HPDE6-E6E7 (cell line): Measurements from ENCODE around the gene C9orf152.

Experiments used
- DNase-seq: peaks from one replicate; pipeline ENCODE4 v3.0.0; 2011; ENCODE audit warnings: missing footprints; ENCODE audit errors: extremely low spot score

The C9orf152 gene

GRCh38 chr9:110183208-110184145 lies 24.5 kb downstream of the C9orf152 start:
- peak; percentile 54 for DNase-seq

GRCh38 chr9:110180511-110181434 lies 27.2 kb downstream of the C9orf152 start:
- no peak for DNase-seq

- DNase-seq = no peak
Observed at GRCh38 chr9:110179734-110180133, 28.2 kb downstream of the C9orf152 start.

- no peak for DNase-seq
Observed at GRCh38 chr9:110178281-110178680, 29.7 kb downstream of the C9orf152 start.

- DNase-seq = no peak
Observed at GRCh38 chr9:110175275-110175968, 32.5 kb downstream of the C9orf152 start.

- DNase-seq = no peak
Observed at GRCh38 chr9:110173322-110173642, 34.7 kb downstream of the C9orf152 start.

GRCh38 chr9:110170357-110171257 lies 37.4 kb downstream of the C9orf152 start:
- DNase-seq = no peak

GRCh38 chr9:110168486-110168885 lies 39.5 kb downstream of the C9orf152 start:
- DNase-seq = no peak

- no peak for DNase-seq
Observed at GRCh38 chr9:110161940-110162339, 46.0 kb downstream of the C9orf152 start.

- DNase-seq = no peak
Observed at GRCh38 chr9:110160685-110161084, 47.3 kb downstream of the C9orf152 start.

- no peak for DNase-seq
Observed at GRCh38 chr9:110160123-110160522, 47.8 kb downstream of the C9orf152 start.

- DNase-seq = no peak
Observed at GRCh38 chr9:110157823-110158664, 49.9 kb downstream of the C9orf152 start.

GRCh38 chr9:110156902-110157301 lies 51.1 kb downstream of the C9orf152 start:
- no peak for DNase-seq

GRCh38 chr9:110156416-110156815 lies 51.5 kb downstream of the C9orf152 start:
- no peak for DNase-seq

GRCh38 chr9:110155751-110156150 lies 52.2 kb downstream of the C9orf152 start:
- no peak for DNase-seq

GRCh38 chr9:110153431-110153830 lies 54.5 kb downstream of the C9orf152 start:
- DNase-seq = no peak

- DNase-seq = peak; percentile 27
Observed at GRCh38 chr9:110152704-110153374, 55.1 kb downstream of the C9orf152 start.
